ENCODE results near the gene COL12A1.

- TF ChIP-seq CTCF (IDR thresholded peaks at IDR 0.05) (no peak), POLR2A (IDR thresholded peaks at IDR 0.05) (no peak)
These were observed 3.8 kb downstream of the COL12A1 start for GRCh38 chr6:75201901-75202672.

Data from right lobe of liver (tissue), 4 donors.